Fibroblast of mammary gland (primary cell): ENCODE measurements around the gene KCNMB2.
A peak's percentile ranks its signal among the peaks of the same experiment; 100 is the strongest.

Experiments
- DNase-seq: peaks from one replicate; pipeline ENCODE4 v3.0.0-alpha.2; 2010; ENCODE audit warnings: low read depth
- H3K4me3 ChIP-seq: 2 replicates; pipeline ENCODE4 v1.5.1; 2011; ENCODE audit warnings: low read depth, mild to moderate bottlenecking, low read length, moderate library complexity; ENCODE audit not compliant: control insufficient read depth
- CTCF ChIP-seq: conservative IDR thresholded peaks from 2 replicates; pipeline ENCODE4 v1.5.1; 2011; ENCODE audit warnings: low read depth, low read length, inconsistent platforms; ENCODE audit not compliant: control insufficient read depth, insufficient read depth

Gene KCNMB2

GRCh38 chr3:178773358-178773757, 237.1 kb downstream of the KCNMB2 start:
- no peak for DNase-seq
- H3K4me3 ChIP-seq, result no peak overlapping the region
- TF ChIP-seq CTCF, result no peak

- H3K4me3 ChIP-seq, result no peak overlapping the region
- peak; percentile 57 for DNase-seq
- no peak for TF ChIP-seq CTCF
Observed at GRCh38 chr3:178777718-178778411, 241.6 kb downstream of the KCNMB2 start.

GRCh38 chr3:178778589-178778988, 242.4 kb downstream of the KCNMB2 start:
- TF ChIP-seq CTCF, result no peak
- DNase-seq, result no peak
- no peak overlapping the region for H3K4me3 ChIP-seq

- DNase-seq, result peak; percentile 6
- TF ChIP-seq CTCF, result no peak
- H3K4me3 ChIP-seq, result no peak overlapping the region
Observed at GRCh38 chr3:178785961-178786360, 249.7 kb downstream of the KCNMB2 start.

- H3K4me3 ChIP-seq, result no peak overlapping the region
- TF ChIP-seq CTCF, result no peak
- DNase-seq, result no peak
Observed at GRCh38 chr3:178787960-178788359, 251.7 kb downstream of the KCNMB2 start.

- H3K4me3 ChIP-seq, result no peak overlapping the region
- TF ChIP-seq CTCF, result no peak
- DNase-seq, result no peak
Observed at GRCh38 chr3:178794711-178795110, 258.5 kb downstream of the KCNMB2 start.

GRCh38 chr3:178795349-178795748, 259.1 kb downstream of the KCNMB2 start:
- TF ChIP-seq CTCF, result no peak
- no peak for DNase-seq
- H3K4me3 ChIP-seq, result no peak overlapping the region
